ENCODE data around the gene LEPR. TPM values are rescaled to one million over a fixed set of nuclear protein-coding genes. Genes with fewer than 3 reads are reported as not detected.

The LEPR gene
- polyA plus RNA-seq, 2 of the 4 experiments (the other 2 are of a cell fraction), result 3.1 to 6.5 TPM

GRCh38 chr1:65440915-65441314, 20.4 kb downstream of the LEPR start (continued):
- no peak for TF ChIP-seq CHD2 (IDR thresholded peaks at IDR 0.05; ENCODE audit: low read length, partially characterized antibody)
- TF ChIP-seq SMC3 (IDR thresholded peaks at IDR 0.05), result no peak
- no peak for TF ChIP-seq EP300 (IDR thresholded peaks at IDR 0.05)
- TF ChIP-seq HEYL (CRISPR knock-in tag; IDR thresholded peaks at IDR 0.05), result no peak
- TF ChIP-seq NR3C1 (IDR thresholded peaks at IDR 0.05), result no peak
- TF ChIP-seq POLR2AphosphoS2 (conservative IDR thresholded peaks at IDR 0.05; ENCODE audit: low read length), result no peak

- 69% methylated on average over 3 of the region's 3 CpGs for WGBS (ENCODE audit: missing lambda C conversion rate)
- POLR2A ChIA-PET, result no interaction called here
These were observed 21.0 kb downstream of the LEPR start for GRCh38 chr1:65441464-65441863.

GRCh38 chr1:65442442-65442841, 22.0 kb downstream of the LEPR start:
- DNase-seq (ENCODE audit: low read depth in 1 of 2, low spot score in 1 of 2) (no peak), FAIRE-seq (no peak), ATAC-seq (no peak)
- Histone ChIP-seq H3K4me2 (no peak overlapping the region), H3K4me1 (no peaks in the 10 kb centered on the region), H3K4me3 (no peak overlapping the region), H3K27ac (no peak overlapping the region), H3K9me3 (no peaks in the 10 kb centered on the region)
- TF ChIP-seq MAFK (IDR thresholded peaks at IDR 0.05; ENCODE audit: partially characterized antibody) (peak; percentile 12), KDM1A (IDR thresholded peaks at IDR 0.05; ENCODE audit: low read depth) (no peak), RARB (CRISPR knock-in tag; IDR thresholded peaks at IDR 0.05) (no peak), RFX5 (IDR thresholded peaks at IDR 0.05) (no peak)
- POLR2A ChIA-PET, result no interaction called here
- CTCF ChIA-PET, result interaction anchor here (1.7 kb wide), 1 partner anchor 245 kb away, joined by 4 read pairs; no protein-coding TSS in a partner anchor
- 85% methylated on average over 1 of the region's 1 CpG for WGBS (ENCODE audit: missing lambda C conversion rate)

More at GRCh38 chr1:65441464-65441863, 21.0 kb downstream of the LEPR start:
- H3K27ac ChIP-seq, result no peak overlapping the region
- no peak for ATAC-seq
- no peak for FAIRE-seq
- no peak for DNase-seq (ENCODE audit: low read depth in 1 of 2, low spot score in 1 of 2)
- no peaks in the 10 kb centered on the region for H3K9me3 ChIP-seq
- no peak for TF ChIP-seq FOSB (CRISPR knock-in tag; IDR thresholded peaks at IDR 0.05)
- TF ChIP-seq MYC (IDR thresholded peaks at IDR 0.05; ENCODE audit: borderline replicate concordance, low read length), result no peak
- no peak for TF ChIP-seq FOSL2 (IDR thresholded peaks at IDR 0.05)
- TF ChIP-seq FOSL2 (CRISPR knock-in tag; IDR thresholded peaks at IDR 0.05), result no peak
- no peak for TF ChIP-seq PHF8 (IDR thresholded peaks at IDR 0.05; ENCODE audit: borderline replicate concordance, low read depth)
- TF ChIP-seq MAX (IDR thresholded peaks at IDR 0.05), result no peak
- TF ChIP-seq ATOH8 (CRISPR knock-in tag; IDR thresholded peaks at IDR 0.05; ENCODE audit: low read depth), result no peak
- TF ChIP-seq BHLHE40 (IDR thresholded peaks at IDR 0.05; ENCODE audit: low read depth, low read length), result no peak
- TF ChIP-seq RNF2 (IDR thresholded peaks at IDR 0.05; ENCODE audit: borderline replicate concordance, low read depth), result no peak
- no peak for TF ChIP-seq MAZ (IDR thresholded peaks at IDR 0.05; ENCODE audit: borderline replicate concordance, low read depth, low read length)
- TF ChIP-seq EP300 (IDR thresholded peaks at IDR 0.05), result no peak
- TF ChIP-seq CTCF (IDR thresholded peaks at IDR 0.05), result no peak
- TF ChIP-seq RCOR1 (IDR thresholded peaks at IDR 0.05; ENCODE audit: low read depth, low read length), result no peak
- TF ChIP-seq FOXS1 (CRISPR knock-in tag; IDR thresholded peaks at IDR 0.05), result no peak
- no peak for TF ChIP-seq SMC3 (IDR thresholded peaks at IDR 0.05)
- no peak for TF ChIP-seq NFE2L2 (conservative IDR thresholded peaks at IDR 0.05; ENCODE audit: low read length)
- TF ChIP-seq ELK1 (IDR thresholded peaks at IDR 0.05; ENCODE audit: low read depth, low read length), result no peak
- no peak for TF ChIP-seq EHMT2 (IDR thresholded peaks at IDR 0.05; ENCODE audit: low read depth)
- no peak for TF ChIP-seq RAD21 (conservative IDR thresholded peaks at IDR 0.05 in 1 of 2, IDR thresholded peaks at IDR 0.05 in 1 of 2)
- no peak overlapping the region for H3K4me2 ChIP-seq
- H3K4me3 ChIP-seq, result no peak overlapping the region
- CTCF ChIA-PET, result no interaction called here
- H3K4me1 ChIP-seq, result no peaks in the 10 kb centered on the region

Measured in A549 (cell line).